ENCODE results near the gene RGL2.
"Not testable (repeated sequence)": the region's sequence is repeated elsewhere in the genome, so short reads cannot be mapped to it uniquely, and the experiment has no call there.

Gene RGL2

GRCh38 chr6:33298773-33299236 is at the start of gene RGL2:
Gene RGL2, minus strand, starts transcription at chr6:33298942. Its CDS starts 332 bp downstream, at chr6:33298610.
- DNase-seq: no peak

GRCh38 chr6:33347816-33348215 is 49.1 kb upstream of the RGL2 start:
- no peak for DNase-seq

- DNase-seq: not testable (repeated sequence)
Observed at GRCh38 chr6:33346972-33347371, 48.2 kb upstream of the RGL2 start.

GRCh38 chr6:33344701-33345697 is 46.3 kb upstream of the RGL2 start:
- peak; percentile 33 for DNase-seq

- DNase-seq: no peak
Observed at GRCh38 chr6:33343953-33344611, 45.3 kb upstream of the RGL2 start.

GRCh38 chr6:33343606-33343952 is 44.8 kb upstream of the RGL2 start:
- not testable (repeated sequence) for DNase-seq

- no peak for DNase-seq
Observed at GRCh38 chr6:33339193-33339592, 40.5 kb upstream of the RGL2 start.

- DNase-seq: no peak
Observed at GRCh38 chr6:33336495-33336894, 37.8 kb upstream of the RGL2 start.

GRCh38 chr6:33335916-33336315 is 37.2 kb upstream of the RGL2 start:
- no peak for DNase-seq

GRCh38 chr6:33333666-33334065 is 34.9 kb upstream of the RGL2 start:
- DNase-seq: no peak

- DNase-seq: no peak
Observed at GRCh38 chr6:33330736-33331135, 32.0 kb upstream of the RGL2 start.

GRCh38 chr6:33329058-33329457 is 30.3 kb upstream of the RGL2 start:
- no peak for DNase-seq

- no peak for DNase-seq
Observed at GRCh38 chr6:33324125-33324524, 25.4 kb upstream of the RGL2 start.

- no peak for DNase-seq
Observed at GRCh38 chr6:33323623-33323948, 24.8 kb upstream of the RGL2 start.

- DNase-seq: no peak
Observed at GRCh38 chr6:33321227-33321626, 22.5 kb upstream of the RGL2 start.

- DNase-seq: no peak
Observed at GRCh38 chr6:33320315-33321181, 21.8 kb upstream of the RGL2 start.

- no peak for DNase-seq
Observed at GRCh38 chr6:33319939-33320314, 21.2 kb upstream of the RGL2 start.

- DNase-seq: no peak
Observed at GRCh38 chr6:33318426-33319073, 19.8 kb upstream of the RGL2 start.

- DNase-seq: peak; percentile 97
Observed at GRCh38 chr6:33317669-33318425, 19.1 kb upstream of the RGL2 start, which contains the start of gene ZBTB22. Gene ZBTB22, minus strand, starts transcription at chr6:33317744. Its CDS starts 828 bp downstream, at chr6:33316916.

GRCh38 chr6:33317419-33317668 is 18.6 kb upstream of the RGL2 start:
- no peak for DNase-seq

GRCh38 chr6:33316603-33317418 is 18.1 kb upstream of the RGL2 start:
- DNase-seq: no peak
